Measurements from ENCODE around the gene JPT1. TPM values are rescaled to one million over a fixed set of nuclear protein-coding genes. Genes with fewer than 3 reads are reported as not detected.
A peak's percentile ranks its signal among the peaks of the same experiment; 100 is the strongest.

The JPT1 gene
- total RNA-seq, 1 experiment from 2014 or later, result 265 TPM

GRCh38 chr17:75152922-75153779, 1.2 kb downstream of the JPT1 start:
- Histone ChIP-seq H4K8ac (replicated peaks; ENCODE audit: insufficient read length, low read depth, low read length) (no peak overlapping the region), H2BK12ac (ENCODE audit: insufficient read length, low read depth, low read length) (no peak overlapping the region), H2BK120ac (ENCODE audit: low read depth, low read length, poor library complexity, severe bottlenecking) (no peak overlapping the region), H4K91ac (ENCODE audit: insufficient read length, low read depth, low read length) (no peak overlapping the region), H3K23ac (ENCODE audit: insufficient read length, low read depth, low read length) (no peak overlapping the region), H2AFZ (ENCODE audit: low read length) (no peak overlapping the region), H3K23me2 (ENCODE audit: insufficient read length, low read depth, low read length, poor library complexity, severe bottlenecking) (peaks cover 8% of the 10 kb centered on the region), H3K27ac (ENCODE audit: insufficient read length, low read depth, low read length) (no peak overlapping the region), H3K79me1 (ENCODE audit: insufficient read depth, low read depth, low read length, poor library complexity, severe bottlenecking) (no peaks in the 10 kb centered on the region), H3K79me2 (ENCODE audit: insufficient read depth, low read length) (peaks cover 36% of the 10 kb centered on the region), H3K4me2 (ENCODE audit: insufficient read depth, insufficient read length, low read length) (peak overlapping the region; percentile 95), H4K20me1 (ENCODE audit: control insufficient read depth, insufficient read depth, insufficient read length) (no peaks in the 10 kb centered on the region), H3T11ph (ENCODE audit: low read length) (no peak overlapping the region), H2AK5ac (ENCODE audit: insufficient read length, low read length) (no peak overlapping the region), H3K4me1 (ENCODE audit: insufficient read depth, low read length) (no peaks in the 10 kb centered on the region; the same call in 1 of the 2 replicates), H3K4ac (ENCODE audit: low read depth, low read length) (no peak overlapping the region; the same call in 1 of the 2 replicates), H2BK15ac (ENCODE audit: low read depth, low read length) (no peak overlapping the region), H3K56ac (ENCODE audit: insufficient read length, low read depth, low read length) (no peak overlapping the region), H3K14ac (ENCODE audit: insufficient read depth, low read length) (peak overlapping the region; percentile 10; the same call in 1 of the 2 replicates), H3K9ac (ENCODE audit: extremely low read depth, insufficient read length, low read length) (peak overlapping the region; percentile 90), H3K18ac (ENCODE audit: insufficient read length, low read depth, low read length) (peak overlapping the region; percentile 36), H3K27me3 (ENCODE audit: insufficient read depth, low read length) (no peaks in the 10 kb centered on the region), H2BK5ac (ENCODE audit: insufficient read length, low read length) (no peak overlapping the region), H2BK20ac (ENCODE audit: low read depth, low read length, poor library complexity, severe bottlenecking) (no peak overlapping the region), H3K9me3 (ENCODE audit: control insufficient read depth, low read depth, low read length) (no peaks in the 10 kb centered on the region), H4K5ac (ENCODE audit: insufficient read length, low read depth, low read length) (peak overlapping the region; percentile 27)
- Mint-ChIP-seq H3K27ac (peak overlapping the region; percentile 81 to 96 (median 94)), H3K4me3 (peak overlapping the region; percentile 94 to 99), H3K27me3 (ENCODE audit: low read depth) (peaks cover 2% of the 10 kb centered on the region; the same call in 1 of the 2 replicates), H3K4me1 (peaks cover 27 to 45% of the 10 kb centered on the region in 2 experiments), H3K9me3 (peaks cover 0 to 8% of the 10 kb centered on the region in 2 experiments; a peak in 2 of 5 replicates), H3K36me3 (ENCODE audit: insufficient read depth in 1 of 3, low read depth in 3 of 3) (peaks cover 22 to 37% (median 24%) of the 10 kb centered on the region in 3 experiments)
- no peak for TF ChIP-seq CTCF (conservative IDR thresholded peaks at IDR 0.05)
- peak; percentile 64 for DNase-seq
- no CpG with 5 or more reads among the region's 28 CpGs for WGBS (ENCODE audit: extremely low coverage, insufficient read length, low lambda C conversion rate)

Data from H9 (cell line).